GM19463 (cell line): ENCODE results near the gene AKAP13.

Experiments used
- ATAC-seq: cut with Tn5 transposase; IDR thresholded peaks from one replicate; pipeline ENCODE4 v1.9.1; 2021; ENCODE audit warnings: mild to moderate bottlenecking, moderate library complexity; ENCODE audit not compliant: unreplicated experiment

AKAP13 gene

DNA sequence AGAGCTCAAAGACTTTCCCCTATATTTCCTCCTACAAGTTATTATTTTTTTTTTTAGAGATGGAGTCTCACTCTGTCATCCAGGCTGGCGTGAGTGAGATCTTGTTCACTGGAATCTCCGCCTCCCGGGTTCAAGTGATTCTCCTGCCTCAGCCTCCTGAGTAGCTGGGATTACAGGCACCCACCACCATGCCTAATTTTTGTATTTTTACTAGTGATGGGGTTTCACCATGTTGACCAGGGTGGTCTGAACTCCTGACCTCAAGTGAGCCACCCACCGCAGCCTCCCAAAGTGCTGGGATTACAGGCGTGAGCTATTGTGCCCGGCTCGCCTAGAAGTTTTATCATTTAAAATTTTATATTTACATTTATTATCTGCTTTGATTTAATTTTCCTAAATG, 5.9 kb downstream of the AKAP13 start:
- no peak for ATAC-seq

DNA sequence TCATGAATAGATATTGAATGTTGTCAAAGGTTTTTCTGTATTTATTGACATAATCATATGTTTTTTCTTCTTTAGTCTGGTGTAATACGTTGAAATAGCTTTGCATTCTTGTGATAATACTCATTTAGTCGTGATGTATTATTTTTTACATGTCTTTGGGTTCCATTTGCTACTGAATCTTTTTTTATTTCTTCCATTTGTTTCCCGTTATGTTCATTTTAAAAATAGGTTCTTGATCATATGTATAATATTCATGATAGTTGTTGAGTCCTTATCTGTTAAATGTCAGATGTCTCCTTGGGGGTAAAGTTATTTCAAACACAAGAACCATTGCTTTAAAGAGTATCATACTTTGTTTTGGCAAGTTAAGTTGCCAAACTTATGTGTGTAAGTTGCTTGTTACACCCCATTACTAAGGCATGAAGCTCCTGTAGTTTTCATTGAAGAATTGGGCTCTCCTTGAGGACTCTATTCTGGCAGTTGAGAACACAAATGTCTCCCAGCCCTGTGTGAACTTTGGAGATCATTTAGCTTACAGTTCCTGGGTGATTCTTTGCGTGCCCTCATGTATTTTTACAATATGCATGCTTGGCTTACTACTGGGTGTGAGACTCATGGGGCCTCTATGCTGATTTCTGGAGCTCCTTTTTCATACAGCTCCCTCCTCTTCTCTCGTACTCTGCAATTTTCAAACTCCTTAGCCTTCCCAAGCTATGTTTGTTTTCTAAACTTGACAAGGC, 8.3 kb downstream of the AKAP13 start:
- no peak for ATAC-seq

GRCh38 chr15:85389306-85389650, 8.9 kb downstream of the AKAP13 start:
- ATAC-seq, result no peak

DNA sequence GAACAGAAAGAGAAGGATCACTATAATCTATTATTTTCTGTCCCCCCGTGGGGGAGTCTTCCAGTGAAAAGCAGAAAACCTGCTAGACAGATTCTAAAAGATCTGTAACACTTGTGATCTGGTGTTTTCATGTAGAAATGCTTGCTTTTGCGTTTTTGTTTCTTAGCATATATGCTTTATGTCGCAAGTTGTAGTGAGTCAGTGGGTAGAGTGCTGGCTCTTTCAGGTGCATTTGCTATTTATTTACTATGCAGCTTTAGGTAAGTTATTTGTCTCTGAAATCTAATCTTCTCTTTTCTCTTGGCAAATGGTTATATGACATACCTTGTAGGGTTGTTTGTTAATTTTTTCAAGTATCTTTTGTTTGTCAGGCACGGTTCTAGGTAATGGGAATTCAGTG, 9.4 kb downstream of the AKAP13 start:
- ATAC-seq, result no peak

DNA sequence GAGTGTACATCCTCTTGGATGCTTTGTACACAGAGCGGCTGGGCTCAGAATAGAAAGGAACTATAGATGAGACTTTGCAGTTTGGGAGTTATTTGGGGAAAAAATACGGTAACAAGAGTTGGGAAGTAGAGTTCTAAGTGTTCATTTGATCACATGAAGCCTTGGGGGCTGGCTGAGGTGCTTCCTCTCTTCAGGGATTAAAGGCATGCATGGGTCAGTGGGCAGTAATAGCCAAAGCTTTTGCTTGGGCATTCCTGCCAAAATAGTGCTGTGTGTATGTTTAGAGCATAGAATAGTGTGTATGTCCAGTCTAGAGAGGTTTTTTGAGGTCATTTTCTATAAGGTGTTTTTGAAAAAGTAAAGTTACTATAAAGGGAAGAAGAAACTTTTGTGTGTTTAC, 12.8 kb downstream of the AKAP13 start:
- no peak for ATAC-seq

GRCh38 chr15:85394554-85395333, 14.3 kb downstream of the AKAP13 start:
- ATAC-seq, result no peak

DNA sequence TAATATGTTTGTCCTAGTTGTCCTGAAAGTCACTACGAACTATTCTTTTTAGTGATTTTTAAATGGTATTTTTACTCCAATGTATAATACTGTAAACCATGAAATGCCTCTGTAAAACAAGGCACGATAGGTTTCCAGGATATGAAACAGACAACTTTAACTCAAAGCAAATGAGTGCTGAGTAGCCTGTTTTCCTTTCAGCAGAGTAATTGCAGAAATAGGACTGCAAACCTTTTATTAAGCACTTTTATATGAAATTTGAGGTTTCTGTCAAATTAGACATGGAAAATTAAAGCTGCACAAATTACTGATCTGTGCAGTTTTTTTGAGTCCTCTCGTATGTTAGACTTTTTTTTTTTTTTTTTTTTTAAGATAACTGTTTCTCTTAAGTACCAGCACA, 16.2 kb downstream of the AKAP13 start:
- no peak for ATAC-seq

GRCh38 chr15:85397151-85397550, 16.7 kb downstream of the AKAP13 start:
- ATAC-seq, result no peak

DNA sequence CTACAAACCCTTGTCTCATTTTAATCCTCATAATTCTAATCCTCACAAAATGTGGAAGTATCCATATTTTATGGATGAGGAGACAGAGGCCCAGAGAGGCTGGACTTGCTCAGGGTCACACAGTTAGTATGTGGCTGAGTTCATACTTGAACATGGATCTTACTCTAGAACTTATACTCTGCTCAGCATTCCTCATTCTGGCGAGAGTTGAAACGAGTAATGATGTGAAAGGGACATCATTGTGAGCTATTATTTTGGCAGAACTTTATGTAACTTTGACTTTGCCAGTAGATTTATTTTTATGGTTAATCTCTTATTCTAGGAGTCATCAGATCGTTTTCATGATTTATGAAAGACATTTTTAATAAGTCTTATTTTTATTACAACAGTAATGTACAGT, 17.5 kb downstream of the AKAP13 start:
- no peak for ATAC-seq

DNA sequence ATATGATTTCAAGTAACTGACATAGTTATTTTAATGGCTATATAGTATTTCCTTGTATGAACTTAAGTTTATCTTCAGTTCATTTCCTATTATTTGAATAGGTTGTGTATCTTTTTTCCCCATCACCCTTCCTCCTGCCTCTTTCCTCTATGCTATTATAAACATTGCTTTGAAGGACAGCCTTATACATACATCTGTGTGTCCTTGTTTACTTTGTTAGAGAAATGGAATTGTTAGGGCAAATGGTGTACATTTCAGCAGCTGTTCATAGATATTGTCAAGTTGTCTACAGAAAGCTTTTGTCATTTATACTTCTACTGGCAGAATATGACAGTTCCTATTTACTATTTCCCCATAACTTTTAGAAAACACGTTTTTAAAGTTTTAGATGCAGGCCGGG, 18.4 kb downstream of the AKAP13 start:
- no peak for ATAC-seq

GRCh38 chr15:85399627-85400026, 19.2 kb downstream of the AKAP13 start:
- no peak for ATAC-seq

DNA sequence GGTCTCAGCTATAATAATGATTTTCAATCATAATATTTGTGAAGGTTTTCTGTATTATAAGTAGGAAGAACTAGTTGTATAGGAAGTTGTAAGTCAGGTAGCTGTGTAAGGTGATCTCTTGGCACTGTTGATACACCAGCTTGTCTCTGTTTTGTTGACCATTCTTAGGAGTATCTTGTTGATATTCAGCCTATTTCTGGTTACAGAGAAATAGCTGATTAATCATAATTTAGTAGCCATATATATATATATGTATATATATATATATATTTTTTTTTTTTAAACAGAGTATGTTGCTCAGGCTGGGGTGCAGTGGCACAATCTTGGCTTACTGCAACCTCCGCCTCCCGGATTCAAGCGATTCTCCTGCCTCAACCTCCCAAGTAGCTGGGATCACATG, 20.2 kb downstream of the AKAP13 start:
- ATAC-seq, result no peak

GRCh38 chr15:85401108-85401774, 20.8 kb downstream of the AKAP13 start:
- no peak for ATAC-seq

DNA sequence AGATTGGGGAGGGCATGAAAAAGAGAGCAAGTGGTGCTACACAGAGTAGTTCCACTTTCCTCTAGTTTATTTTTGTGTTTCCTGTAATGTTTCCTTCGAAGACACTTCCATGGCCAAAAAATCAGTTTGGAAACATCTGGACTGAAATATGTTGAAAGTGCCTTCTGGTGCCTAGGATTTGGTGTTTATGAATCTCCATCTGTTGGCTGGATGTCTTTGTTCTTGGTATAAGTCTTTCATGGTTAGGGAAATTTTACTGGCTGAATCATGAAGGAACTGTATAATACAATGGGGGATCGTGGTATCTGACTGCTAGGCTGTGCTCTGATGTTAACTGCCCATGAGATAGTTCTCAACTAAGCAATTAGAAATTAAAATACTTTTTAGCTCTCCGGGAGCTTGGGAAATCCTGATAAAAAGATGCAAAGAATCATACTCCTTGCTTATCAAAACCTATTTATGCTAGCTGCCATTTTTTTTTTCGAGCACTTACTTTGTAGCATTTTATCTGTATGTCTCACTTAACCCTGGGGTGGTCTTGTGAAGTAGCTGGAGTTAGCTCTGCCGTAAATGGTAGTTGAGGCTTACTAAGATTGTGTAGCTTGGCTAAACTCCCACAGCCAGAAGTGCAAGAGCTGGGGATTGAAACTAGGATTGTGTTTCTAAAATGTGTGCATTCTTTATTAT, 21.9 kb downstream of the AKAP13 start:
- no peak for ATAC-seq

- no peak for ATAC-seq
Observed at GRCh38 chr15:85403745-85404144, 23.3 kb downstream of the AKAP13 start.

GRCh38 chr15:85404176-85404917, 23.9 kb downstream of the AKAP13 start:
- ATAC-seq, result no peak

DNA sequence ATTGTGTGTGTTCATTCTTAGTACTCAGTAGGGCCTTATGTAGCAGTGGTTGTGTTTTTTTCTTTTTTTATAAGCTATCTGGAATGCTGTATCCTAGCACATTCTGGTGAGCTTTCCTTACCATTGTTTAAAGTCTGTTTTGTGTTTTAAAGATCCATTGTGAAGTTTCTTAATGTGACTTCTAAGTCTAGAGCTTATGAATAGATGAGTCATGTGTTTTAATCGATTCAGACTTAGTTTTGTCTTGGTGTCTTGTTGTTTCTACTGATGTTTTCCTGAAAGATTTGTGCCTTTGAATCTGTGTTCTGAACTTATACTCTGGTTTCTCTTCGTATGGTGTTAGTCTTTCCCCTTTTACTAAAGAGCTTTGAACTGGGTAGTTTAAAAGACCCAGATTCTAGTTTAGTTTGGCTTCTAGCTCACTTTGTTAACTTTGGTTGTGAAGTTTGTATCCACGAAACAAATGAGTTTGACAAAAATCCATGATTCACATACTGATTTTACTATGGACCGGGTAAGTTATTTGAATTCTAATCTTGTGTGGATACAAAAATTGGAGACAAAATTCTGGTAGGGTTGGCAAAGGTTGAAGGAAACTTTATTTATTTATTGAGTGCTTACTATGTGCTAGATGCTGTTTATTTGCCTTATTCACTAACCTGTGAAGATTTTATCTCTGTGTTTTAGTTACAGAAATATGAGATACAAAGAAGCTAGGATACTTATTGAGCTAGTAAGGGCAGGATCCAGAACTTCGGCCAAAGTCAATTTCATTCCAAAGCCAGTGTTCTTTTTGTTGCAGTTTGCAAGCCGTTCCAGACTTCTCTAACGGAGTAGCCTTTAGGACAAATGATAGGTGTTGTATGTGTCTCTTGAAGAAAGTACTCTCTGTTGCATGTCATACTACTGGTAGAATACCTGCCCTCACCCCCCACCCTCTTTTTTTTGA, 24.8 kb downstream of the AKAP13 start:
- ATAC-seq, result no peak

DNA sequence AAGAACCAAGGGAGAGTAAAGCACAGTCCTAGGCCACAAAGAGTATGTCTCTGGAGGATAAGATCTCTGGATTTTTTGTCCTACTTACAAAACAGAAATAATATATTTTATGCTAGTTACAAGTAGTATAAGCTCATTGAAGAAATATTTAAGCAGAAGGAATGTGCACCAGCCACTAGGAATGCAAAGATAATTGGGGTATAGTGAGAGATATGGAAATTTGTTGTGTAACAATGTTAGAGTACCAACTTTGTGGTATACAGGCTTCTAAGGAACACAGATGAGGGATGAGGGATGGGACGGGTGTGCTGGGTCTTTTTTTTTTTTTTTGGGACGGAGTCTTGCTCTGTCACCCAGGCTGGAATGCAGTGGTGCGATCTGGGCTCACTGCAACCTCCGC, 26.5 kb downstream of the AKAP13 start:
- no peak for ATAC-seq

GRCh38 chr15:85407421-85408269, 27.2 kb downstream of the AKAP13 start:
- peak; percentile 56 for ATAC-seq
